ENCODE data around the gene RBBP5.

The RBBP5 gene

DNA sequence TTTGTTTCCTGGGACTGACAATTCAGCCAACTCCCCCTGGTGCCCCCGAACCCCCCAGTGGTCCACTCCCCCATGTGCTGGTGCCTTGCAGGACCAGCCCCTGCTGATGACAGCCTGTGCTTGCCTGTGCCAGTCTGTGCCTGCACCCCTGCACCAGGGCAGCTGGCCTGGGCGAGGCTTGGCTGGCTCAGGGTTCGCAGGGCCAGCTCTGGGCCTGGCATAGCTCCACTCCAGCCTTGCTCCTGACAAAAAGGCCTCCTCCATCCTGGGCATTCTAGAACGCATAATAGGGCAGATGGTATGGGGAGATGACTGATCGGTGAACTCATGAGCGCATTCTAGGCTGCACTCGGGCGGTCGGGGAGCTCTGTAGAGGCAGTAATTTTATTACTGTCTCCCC lies 73.4 kb downstream of the RBBP5 start:
- Histone ChIP-seq H3K9me2 (replicated peaks; ENCODE audit: control insufficient read depth, low read length) (no peaks in the 10 kb centered on the region), H3K9me3 (ENCODE audit: control insufficient read depth, insufficient read depth, low read length) (no peaks in the 10 kb centered on the region), H3K4me2 (ENCODE audit: low read length) (no peak overlapping the region), H3K27me3 (ENCODE audit: control insufficient read depth, low read length) (peaks cover 19% of the 10 kb centered on the region; the same call in 1 of the 2 replicates), H3K27ac (ENCODE audit: low read depth, low read length) (no peak overlapping the region), H3K79me2 (ENCODE audit: control insufficient read depth, low read length) (no peaks in the 10 kb centered on the region), H3K36me3 (ENCODE audit: control insufficient read depth, low read length) (no peaks in the 10 kb centered on the region), H3F3A (ENCODE audit: control insufficient read depth, insufficient read depth) (no peaks in the 10 kb centered on the region), H3K4me1 (ENCODE audit: control insufficient read depth, low read length) (no peaks in the 10 kb centered on the region), H4K20me1 (ENCODE audit: control insufficient read depth, insufficient read depth, low read depth, low read length) (no peaks in the 10 kb centered on the region), H3K4me3 (ENCODE audit: low read length) (no peak overlapping the region)
- TF ChIP-seq, protein P1, sequence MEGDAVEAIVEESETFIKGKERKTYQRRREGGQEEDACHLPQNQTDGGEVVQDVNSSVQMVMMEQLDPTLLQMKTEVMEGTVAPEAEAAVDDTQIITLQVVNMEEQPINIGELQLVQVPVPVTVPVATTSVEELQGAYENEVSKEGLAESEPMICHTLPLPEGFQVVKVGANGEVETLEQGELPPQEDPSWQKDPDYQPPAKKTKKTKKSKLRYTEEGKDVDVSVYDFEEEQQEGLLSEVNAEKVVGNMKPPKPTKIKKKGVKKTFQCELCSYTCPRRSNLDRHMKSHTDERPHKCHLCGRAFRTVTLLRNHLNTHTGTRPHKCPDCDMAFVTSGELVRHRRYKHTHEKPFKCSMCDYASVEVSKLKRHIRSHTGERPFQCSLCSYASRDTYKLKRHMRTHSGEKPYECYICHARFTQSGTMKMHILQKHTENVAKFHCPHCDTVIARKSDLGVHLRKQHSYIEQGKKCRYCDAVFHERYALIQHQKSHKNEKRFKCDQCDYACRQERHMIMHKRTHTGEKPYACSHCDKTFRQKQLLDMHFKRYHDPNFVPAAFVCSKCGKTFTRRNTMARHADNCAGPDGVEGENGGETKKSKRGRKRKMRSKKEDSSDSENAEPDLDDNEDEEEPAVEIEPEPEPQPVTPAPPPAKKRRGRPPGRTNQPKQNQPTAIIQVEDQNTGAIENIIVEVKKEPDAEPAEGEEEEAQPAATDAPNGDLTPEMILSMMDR (IDR thresholded peaks at IDR 0.05; ENCODE audit: low read depth, low read length, poor library complexity, severe bottlenecking) = no peak
- TF ChIP-seq EZH2phosphoT487 (IDR thresholded peaks at IDR 0.05; ENCODE audit: borderline replicate concordance, low read length) = no peak

GRCh38 chr1:205047764-205048231 lies 74.0 kb downstream of the RBBP5 start:
- H3F3A ChIP-seq (ENCODE audit: control insufficient read depth, insufficient read depth) = no peaks in the 10 kb centered on the region
- no peaks in the 10 kb centered on the region for H3K9me3 ChIP-seq (ENCODE audit: control insufficient read depth, insufficient read depth, low read length)
- H3K9me2 ChIP-seq (replicated peaks; ENCODE audit: control insufficient read depth, low read length) = no peaks in the 10 kb centered on the region
- H3K36me3 ChIP-seq (ENCODE audit: control insufficient read depth, low read length) = no peaks in the 10 kb centered on the region
- no peak overlapping the region for H3K4me2 ChIP-seq (ENCODE audit: low read length)
- TF ChIP-seq, protein P1 (IDR thresholded peaks at IDR 0.05; ENCODE audit: low read depth, low read length, poor library complexity, severe bottlenecking) = no peak
- TF ChIP-seq EZH2phosphoT487 (IDR thresholded peaks at IDR 0.05; ENCODE audit: borderline replicate concordance, low read length) = no peak
- H3K27ac ChIP-seq (ENCODE audit: low read depth, low read length) = no peak overlapping the region
- H3K27me3 ChIP-seq (ENCODE audit: control insufficient read depth, low read length) = peaks cover 22% of the 10 kb centered on the region; the same call in 1 of the 2 replicates
- no peak overlapping the region for H3K4me3 ChIP-seq (ENCODE audit: low read length)
- no peaks in the 10 kb centered on the region for H4K20me1 ChIP-seq (ENCODE audit: control insufficient read depth, insufficient read depth, low read depth, low read length)
- no peaks in the 10 kb centered on the region for H3K4me1 ChIP-seq (ENCODE audit: control insufficient read depth, low read length)
- no peaks in the 10 kb centered on the region for H3K79me2 ChIP-seq (ENCODE audit: control insufficient read depth, low read length)

GRCh38 chr1:205046870-205047269 lies 74.9 kb downstream of the RBBP5 start:
- Histone ChIP-seq H3K27me3 (ENCODE audit: control insufficient read depth, low read length) (peaks cover 27% of the 10 kb centered on the region), H3F3A (ENCODE audit: control insufficient read depth, insufficient read depth) (no peaks in the 10 kb centered on the region), H3K9me2 (replicated peaks; ENCODE audit: control insufficient read depth, low read length) (no peaks in the 10 kb centered on the region), H3K4me1 (ENCODE audit: control insufficient read depth, low read length) (no peaks in the 10 kb centered on the region), H3K36me3 (ENCODE audit: control insufficient read depth, low read length) (no peaks in the 10 kb centered on the region), H3K79me2 (ENCODE audit: control insufficient read depth, low read length) (no peaks in the 10 kb centered on the region), H3K4me3 (ENCODE audit: low read length) (no peak overlapping the region), H4K20me1 (ENCODE audit: control insufficient read depth, insufficient read depth, low read depth, low read length) (no peaks in the 10 kb centered on the region), H3K4me2 (ENCODE audit: low read length) (no peak overlapping the region), H3K27ac (ENCODE audit: low read depth, low read length) (no peak overlapping the region), H3K9me3 (ENCODE audit: control insufficient read depth, insufficient read depth, low read length) (no peaks in the 10 kb centered on the region)
- no peak for TF ChIP-seq EZH2phosphoT487 (IDR thresholded peaks at IDR 0.05; ENCODE audit: borderline replicate concordance, low read length)
- TF ChIP-seq, protein P1 (IDR thresholded peaks at IDR 0.05; ENCODE audit: low read depth, low read length, poor library complexity, severe bottlenecking) = no peak

Measured in DOHH2 (cell line).